ENCODE measurements around the gene SACM1L.
"Not testable (repeated sequence)": the region's sequence is repeated elsewhere in the genome, so short reads cannot be mapped to it uniquely, and the experiment has no call there.

The SACM1L gene

DNA sequence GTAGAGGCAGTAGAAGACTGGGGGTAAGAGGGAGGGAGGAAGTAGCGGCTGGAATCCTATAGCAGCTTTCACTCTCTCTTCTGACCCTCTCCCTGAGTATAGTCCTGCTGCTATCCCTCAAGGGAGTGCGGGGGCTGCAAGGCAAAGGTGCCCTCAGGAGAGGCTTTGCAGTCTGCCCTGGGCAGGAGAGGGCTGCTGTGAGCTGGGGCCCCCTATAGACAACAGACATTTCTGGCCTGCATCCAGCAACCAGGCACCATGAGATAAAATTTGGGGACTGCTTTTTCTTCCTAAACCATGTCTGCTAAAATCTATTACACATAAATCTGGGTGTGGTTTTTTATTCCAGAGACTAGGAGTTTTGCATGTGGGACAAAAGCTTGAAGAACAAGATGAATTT, 48.0 kb downstream of the SACM1L start:
- DNase-seq, result no peak
- Histone ChIP-seq H3K4me3 (ENCODE audit: insufficient read depth, low read depth, low read length, poor library complexity, severe bottlenecking) (no peak overlapping the region), H3K9me3 (ENCODE audit: control insufficient read depth, low read length) (no peaks in the 10 kb centered on the region), H3K36me3 (ENCODE audit: control insufficient read depth, insufficient read depth, low read length) (peaks cover 77% of the 10 kb centered on the region), H3K4me1 (ENCODE audit: control insufficient read depth, insufficient read depth, low read length, poor library complexity, severe bottlenecking) (peaks cover 6% of the 10 kb centered on the region), H3K27ac (ENCODE audit: insufficient read depth, low read length, poor library complexity, severe bottlenecking) (no peak overlapping the region), H3K27me3 (replicated peaks; ENCODE audit: control insufficient read depth, insufficient read depth, low read length, poor library complexity, severe bottlenecking) (no peaks in the 10 kb centered on the region)

- Histone ChIP-seq H3K4me3 (ENCODE audit: insufficient read depth, low read depth, low read length, poor library complexity, severe bottlenecking) (no peak overlapping the region), H3K4me1 (ENCODE audit: control insufficient read depth, insufficient read depth, low read length, poor library complexity, severe bottlenecking) (peaks cover 6% of the 10 kb centered on the region), H3K27me3 (replicated peaks; ENCODE audit: control insufficient read depth, insufficient read depth, low read length, poor library complexity, severe bottlenecking) (no peaks in the 10 kb centered on the region), H3K27ac (ENCODE audit: insufficient read depth, low read length, poor library complexity, severe bottlenecking) (no peak overlapping the region), H3K36me3 (ENCODE audit: control insufficient read depth, insufficient read depth, low read length) (peaks cover 73% of the 10 kb centered on the region), H3K9me3 (ENCODE audit: control insufficient read depth, low read length) (no peaks in the 10 kb centered on the region)
- no peak for DNase-seq
Measured at GRCh38 chr3:45739991-45740390, 50.8 kb downstream of the SACM1L start.

GRCh38 chr3:45741247-45741646, 52.1 kb downstream of the SACM1L start:
- Histone ChIP-seq H3K36me3 (ENCODE audit: control insufficient read depth, insufficient read depth, low read length) (peaks cover 70% of the 10 kb centered on the region), H3K9me3 (ENCODE audit: control insufficient read depth, low read length) (no peaks in the 10 kb centered on the region), H3K27me3 (replicated peaks; ENCODE audit: control insufficient read depth, insufficient read depth, low read length, poor library complexity, severe bottlenecking) (no peaks in the 10 kb centered on the region), H3K4me3 (ENCODE audit: insufficient read depth, low read depth, low read length, poor library complexity, severe bottlenecking) (no peak overlapping the region), H3K4me1 (ENCODE audit: control insufficient read depth, insufficient read depth, low read length, poor library complexity, severe bottlenecking) (peaks cover 6% of the 10 kb centered on the region), H3K27ac (ENCODE audit: insufficient read depth, low read length, poor library complexity, severe bottlenecking) (no peak overlapping the region)
- DNase-seq, result no peak

GRCh38 chr3:45741742-45742460, 52.7 kb downstream of the SACM1L start:
- no peaks in the 10 kb centered on the region for H3K9me3 ChIP-seq (ENCODE audit: control insufficient read depth, low read length)
- H3K27ac ChIP-seq (ENCODE audit: insufficient read depth, low read length, poor library complexity, severe bottlenecking), result no peak overlapping the region
- DNase-seq, result no peak
- peaks cover 6% of the 10 kb centered on the region for H3K4me1 ChIP-seq (ENCODE audit: control insufficient read depth, insufficient read depth, low read length, poor library complexity, severe bottlenecking)
- peaks cover 67% of the 10 kb centered on the region for H3K36me3 ChIP-seq (ENCODE audit: control insufficient read depth, insufficient read depth, low read length)
- no peaks in the 10 kb centered on the region for H3K27me3 ChIP-seq (replicated peaks; ENCODE audit: control insufficient read depth, insufficient read depth, low read length, poor library complexity, severe bottlenecking)
- no peak overlapping the region for H3K4me3 ChIP-seq (ENCODE audit: insufficient read depth, low read depth, low read length, poor library complexity, severe bottlenecking)

DNA sequence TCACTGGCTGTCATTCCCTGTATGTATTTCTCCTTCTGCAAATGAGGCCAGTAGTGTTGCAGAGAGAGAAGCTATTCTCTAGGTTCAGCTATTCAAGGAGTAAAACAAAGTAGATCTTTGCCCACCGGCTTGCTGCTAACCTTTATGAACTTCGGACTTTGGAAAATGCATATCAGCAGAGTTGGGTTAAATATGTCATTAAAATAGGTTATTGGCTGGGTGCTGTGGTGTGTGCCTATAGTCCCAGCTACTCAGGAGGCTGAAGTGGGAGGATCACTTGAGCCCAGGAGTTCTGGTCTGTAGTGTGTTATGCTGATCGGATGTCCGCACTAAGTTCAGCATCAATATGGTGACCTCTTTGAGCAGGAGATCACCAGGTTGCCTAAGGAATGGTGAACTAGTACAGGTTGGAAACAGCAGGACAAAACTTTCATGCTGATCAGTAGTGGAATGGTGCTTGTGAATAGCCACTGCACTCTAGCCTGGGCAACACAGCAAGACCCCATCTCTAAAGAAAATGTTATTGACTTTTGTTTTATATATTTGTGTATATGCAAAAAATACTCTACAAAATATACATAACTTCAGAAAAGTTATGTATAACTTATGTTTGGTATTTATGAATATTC, 53.4 kb downstream of the SACM1L start:
- peaks cover 6% of the 10 kb centered on the region for H3K4me1 ChIP-seq (ENCODE audit: control insufficient read depth, insufficient read depth, low read length, poor library complexity, severe bottlenecking)
- H3K27ac ChIP-seq (ENCODE audit: insufficient read depth, low read length, poor library complexity, severe bottlenecking), result no peak overlapping the region
- no peaks in the 10 kb centered on the region for H3K9me3 ChIP-seq (ENCODE audit: control insufficient read depth, low read length)
- H3K36me3 ChIP-seq (ENCODE audit: control insufficient read depth, insufficient read depth, low read length), result peaks cover 66% of the 10 kb centered on the region
- H3K4me3 ChIP-seq (ENCODE audit: insufficient read depth, low read depth, low read length, poor library complexity, severe bottlenecking), result no peak overlapping the region
- DNase-seq, result no peak
- H3K27me3 ChIP-seq (replicated peaks; ENCODE audit: control insufficient read depth, insufficient read depth, low read length, poor library complexity, severe bottlenecking), result no peaks in the 10 kb centered on the region

DNA sequence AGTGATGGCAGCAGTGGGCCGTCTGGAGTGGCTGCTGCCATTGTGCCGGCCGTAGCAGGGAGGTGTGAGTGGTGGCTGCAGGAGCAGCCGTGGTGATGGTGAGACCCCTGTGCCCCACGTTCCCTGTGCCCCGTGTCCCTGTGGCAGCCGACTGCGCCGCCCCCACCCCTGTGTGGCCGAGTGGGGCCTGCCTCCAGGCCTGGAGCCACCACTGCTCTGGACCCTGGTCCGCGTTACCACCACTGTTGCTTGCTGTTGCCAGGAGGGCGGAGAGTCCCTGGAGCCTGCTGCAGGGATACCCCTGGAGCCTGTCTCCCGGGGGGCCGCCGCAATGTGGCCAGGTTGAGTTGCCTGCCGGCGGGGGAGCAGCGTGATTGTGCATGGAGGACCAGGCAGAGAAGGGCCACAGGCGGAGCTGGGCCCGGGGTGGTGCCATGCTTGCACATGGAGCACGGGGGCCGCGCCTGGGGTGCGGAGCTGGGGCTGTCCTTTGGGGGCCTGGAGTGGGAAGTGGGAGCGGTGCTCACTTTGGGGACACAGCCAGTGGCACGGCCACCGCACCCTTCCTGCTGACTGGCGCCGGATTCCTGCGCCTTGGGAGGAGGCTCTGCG, 57.1 kb downstream of the SACM1L start:
- Histone ChIP-seq H3K36me3 (ENCODE audit: control insufficient read depth, insufficient read depth, low read length) (peaks cover 49% of the 10 kb centered on the region), H3K4me3 (ENCODE audit: insufficient read depth, low read depth, low read length, poor library complexity, severe bottlenecking) (no peak overlapping the region), H3K9me3 (ENCODE audit: control insufficient read depth, low read length) (no peaks in the 10 kb centered on the region), H3K27me3 (replicated peaks; ENCODE audit: control insufficient read depth, insufficient read depth, low read length, poor library complexity, severe bottlenecking) (no peaks in the 10 kb centered on the region), H3K27ac (ENCODE audit: insufficient read depth, low read length, poor library complexity, severe bottlenecking) (no peak overlapping the region), H3K4me1 (ENCODE audit: control insufficient read depth, insufficient read depth, low read length, poor library complexity, severe bottlenecking) (peaks cover 3% of the 10 kb centered on the region)
- no peak for DNase-seq

DNA sequence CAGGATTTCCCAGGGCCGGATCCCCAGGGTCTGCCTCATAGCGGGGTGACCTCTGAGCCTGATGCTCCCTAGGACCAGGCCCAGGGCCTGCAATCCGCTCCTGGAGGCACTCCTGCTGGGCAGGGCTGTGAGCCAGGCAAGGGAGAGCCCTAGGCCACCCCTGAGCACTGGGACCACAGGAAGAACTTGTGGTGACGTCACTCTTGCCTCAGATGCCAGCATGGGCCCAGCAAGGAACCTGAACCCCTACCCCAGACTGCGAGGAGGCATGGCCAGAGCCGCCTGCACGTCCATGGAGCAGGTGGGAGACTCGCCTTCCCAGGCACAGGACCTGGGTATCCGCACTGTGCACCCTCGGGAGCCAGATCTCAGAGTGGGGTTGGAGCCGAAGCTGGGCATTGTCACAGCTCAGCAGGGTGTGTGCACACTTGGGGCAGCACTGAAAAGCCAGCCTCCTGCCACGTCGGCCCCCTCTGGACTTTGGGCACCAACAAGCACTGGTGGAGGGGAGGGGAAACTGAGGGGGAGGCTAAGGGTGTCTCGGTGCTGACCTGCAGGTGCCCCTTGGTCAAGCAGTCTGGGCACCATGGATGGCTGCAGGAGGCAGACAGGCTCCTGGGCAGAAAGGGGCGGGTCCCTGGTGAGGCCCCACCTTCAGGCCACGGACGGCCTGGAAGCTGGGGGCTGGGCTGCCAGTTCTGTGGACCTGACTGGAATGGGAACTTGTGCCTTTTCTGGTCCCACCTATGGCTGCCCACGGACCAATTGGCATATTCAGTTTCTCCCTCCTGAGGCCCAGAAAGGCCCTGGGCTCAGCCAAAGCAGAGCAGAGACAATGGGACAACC, 57.8 kb downstream of the SACM1L start:
- Histone ChIP-seq H3K4me1 (ENCODE audit: control insufficient read depth, insufficient read depth, low read length, poor library complexity, severe bottlenecking) (no peaks in the 10 kb centered on the region), H3K9me3 (ENCODE audit: control insufficient read depth, low read length) (no peaks in the 10 kb centered on the region), H3K27me3 (replicated peaks; ENCODE audit: control insufficient read depth, insufficient read depth, low read length, poor library complexity, severe bottlenecking) (no peaks in the 10 kb centered on the region), H3K4me3 (ENCODE audit: insufficient read depth, low read depth, low read length, poor library complexity, severe bottlenecking) (no peak overlapping the region), H3K36me3 (ENCODE audit: control insufficient read depth, insufficient read depth, low read length) (peaks cover 42% of the 10 kb centered on the region), H3K27ac (ENCODE audit: insufficient read depth, low read length, poor library complexity, severe bottlenecking) (no peak overlapping the region)
- DNase-seq, result no peak

DNA sequence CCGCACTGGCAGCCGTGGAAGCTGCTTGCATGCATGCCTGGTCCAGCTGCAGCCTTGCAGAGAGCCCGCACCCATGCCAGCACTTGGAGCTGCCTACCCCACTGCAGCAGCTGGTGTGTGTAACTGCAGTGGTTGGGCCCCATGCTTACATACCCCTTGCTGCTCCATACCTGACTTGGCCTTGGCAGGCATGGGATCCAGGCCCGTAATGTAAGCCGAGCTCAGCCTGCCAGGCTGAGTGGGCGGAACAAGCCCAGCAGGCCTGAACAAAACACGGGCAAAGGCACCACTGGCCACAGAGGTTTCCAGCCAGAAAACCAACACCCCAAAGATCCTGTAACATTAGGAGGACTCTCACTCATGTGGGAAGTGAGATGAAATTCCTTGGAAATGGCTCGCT, 58.9 kb downstream of the SACM1L start:
- no peak for DNase-seq

DNA sequence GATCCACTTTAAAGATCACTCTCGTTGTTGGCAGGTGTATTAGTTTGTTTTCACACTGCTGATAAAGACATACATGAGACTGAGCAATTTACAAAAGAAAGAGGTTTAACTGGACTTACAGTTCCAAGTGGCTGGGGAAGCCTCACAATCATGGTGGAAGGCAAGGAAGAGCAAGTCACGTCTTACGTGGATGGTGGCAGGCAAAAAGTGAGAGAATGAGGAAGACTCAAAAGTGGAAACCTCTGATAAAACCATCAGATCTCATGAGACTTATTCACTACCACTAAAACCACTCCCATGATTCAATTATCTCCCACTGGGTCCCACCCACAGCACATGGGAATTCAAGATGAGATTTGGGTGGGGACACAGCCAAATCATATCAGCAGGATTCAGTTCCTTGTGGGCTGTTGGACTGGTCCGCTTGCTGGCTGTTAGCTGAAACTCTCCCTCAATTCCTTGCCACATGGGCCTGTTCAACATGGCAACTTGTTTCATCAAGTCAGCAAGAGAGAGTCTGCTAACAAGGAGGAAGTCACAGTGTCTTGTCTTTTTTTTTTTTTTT, 59.9 kb downstream of the SACM1L start:
- not testable (repeated sequence) for DNase-seq; H3K9me3 ChIP-seq (ENCODE audit: control insufficient read depth, low read length); H3K27me3 ChIP-seq (replicated peaks; ENCODE audit: control insufficient read depth, insufficient read depth, low read length, poor library complexity, severe bottlenecking); H3K27ac ChIP-seq (ENCODE audit: insufficient read depth, low read length, poor library complexity, severe bottlenecking); H3K4me3 ChIP-seq (ENCODE audit: insufficient read depth, low read depth, low read length, poor library complexity, severe bottlenecking); H3K4me1 ChIP-seq (ENCODE audit: control insufficient read depth, insufficient read depth, low read length, poor library complexity, severe bottlenecking)
- H3K36me3 ChIP-seq (ENCODE audit: control insufficient read depth, insufficient read depth, low read length), result peaks cover 30% of the 10 kb centered on the region

More for the DNA sequence above, 58.9 kb downstream of the SACM1L start:
- no peaks in the 10 kb centered on the region for H3K4me1 ChIP-seq (ENCODE audit: control insufficient read depth, insufficient read depth, low read length, poor library complexity, severe bottlenecking)
- no peaks in the 10 kb centered on the region for H3K27me3 ChIP-seq (replicated peaks; ENCODE audit: control insufficient read depth, insufficient read depth, low read length, poor library complexity, severe bottlenecking)
- H3K27ac ChIP-seq (ENCODE audit: insufficient read depth, low read length, poor library complexity, severe bottlenecking), result no peak overlapping the region
- no peaks in the 10 kb centered on the region for H3K9me3 ChIP-seq (ENCODE audit: control insufficient read depth, low read length)
- no peak overlapping the region for H3K4me3 ChIP-seq (ENCODE audit: insufficient read depth, low read depth, low read length, poor library complexity, severe bottlenecking)
- H3K36me3 ChIP-seq (ENCODE audit: control insufficient read depth, insufficient read depth, low read length), result peaks cover 39% of the 10 kb centered on the region

All from effector memory CD4-positive, alpha-beta T cell (primary cell).